H9 (cell line): ENCODE results near the gene ALG12. TPM values are rescaled to one million over a fixed set of nuclear protein-coding genes. Genes with fewer than 3 reads are reported as not detected.

ENCODE experiments used
- DNase-seq: peaks from one replicate; pipeline ENCODE4 v3.0.0-alpha.2; 2017
- H2AFZ ChIP-seq: one replicate; pipeline ENCODE4 v1.6.1; 2013; ENCODE audit warnings: mild to moderate bottlenecking, low read length, control low read depth, moderate library complexity
- H2AK5ac ChIP-seq: 2 replicates; pipeline ENCODE4 v1.6.1; 2013; ENCODE audit warnings: low read length, control low read depth, mixed read lengths; ENCODE audit not compliant: insufficient read length
- H2BK120ac ChIP-seq: one replicate; pipeline ENCODE4 v1.6.1; 2013; ENCODE audit warnings: low read depth, mild to moderate bottlenecking, low read length, control low read depth, inconsistent platforms; ENCODE audit not compliant: poor library complexity, severe bottlenecking
- H2BK12ac ChIP-seq: 2 replicates; pipeline ENCODE4 v1.6.1; 2013; ENCODE audit warnings: low read length, control low read depth, mixed read lengths, low read depth; ENCODE audit not compliant: insufficient read length
- H2BK15ac ChIP-seq: 2 replicates; pipeline ENCODE4 v1.6.1; 2013; ENCODE audit warnings: low read depth, low read length, control low read depth
- H2BK20ac ChIP-seq: one replicate; pipeline ENCODE4 v1.6.1; 2013; ENCODE audit warnings: low read depth, mild to moderate bottlenecking, low read length, control low read depth, inconsistent platforms; ENCODE audit not compliant: poor library complexity, severe bottlenecking
- H2BK5ac ChIP-seq: 2 replicates; pipeline ENCODE4 v1.6.1; 2013; ENCODE audit warnings: low read length, control low read depth, mixed read lengths; ENCODE audit not compliant: insufficient read length
- H3K14ac ChIP-seq: 2 replicates; pipeline ENCODE4 v1.6.1; 2013; ENCODE audit warnings: low read length, control low read depth; ENCODE audit not compliant: insufficient read depth
- H3K18ac ChIP-seq: 2 replicates; pipeline ENCODE4 v1.6.1; 2013; ENCODE audit warnings: low read depth, mild to moderate bottlenecking, mixed read lengths, low read length, control low read depth; ENCODE audit not compliant: insufficient read length
- H3K23ac ChIP-seq: 2 replicates; pipeline ENCODE4 v1.6.1; 2013; ENCODE audit warnings: low read length, control low read depth, mixed read lengths, low read depth; ENCODE audit not compliant: insufficient read length
- H3K23me2 ChIP-seq: 2 replicates; pipeline ENCODE4 v1.6.1; 2013; ENCODE audit warnings: low read depth, mild to moderate bottlenecking, mixed read lengths, low read length, control low read depth; ENCODE audit not compliant: insufficient read length, poor library complexity, severe bottlenecking
- H3K27ac ChIP-seq: 2 replicates; pipeline ENCODE4 v1.5.1; 2013; ENCODE audit warnings: low read length, control low read depth, mixed read lengths, low read depth; ENCODE audit not compliant: insufficient read length
- H3K27me3 ChIP-seq: 2 replicates; pipeline ENCODE4 v1.6.1; 2013; ENCODE audit warnings: low read length, control low read depth, inconsistent platforms; ENCODE audit not compliant: insufficient read depth
- H3K4ac ChIP-seq: 2 replicates; pipeline ENCODE4 v1.6.1; 2013; ENCODE audit warnings: low read depth, mild to moderate bottlenecking, control low read depth, inconsistent platforms, low read length, moderate library complexity
- H3K4me1 ChIP-seq: 2 replicates; pipeline ENCODE4 v1.6.1; 2013; ENCODE audit warnings: low read length, control low read depth, inconsistent platforms; ENCODE audit not compliant: insufficient read depth
- H3K4me2 ChIP-seq: 2 replicates; pipeline ENCODE4 v1.6.1; 2013; ENCODE audit warnings: low read length, control low read depth, mixed read lengths; ENCODE audit not compliant: insufficient read length, insufficient read depth
- H3K56ac ChIP-seq: 2 replicates; pipeline ENCODE4 v1.6.1; 2013; ENCODE audit warnings: low read depth, mild to moderate bottlenecking, mixed read lengths, low read length, control low read depth; ENCODE audit not compliant: insufficient read length
- H3K79me1 ChIP-seq: 2 replicates; pipeline ENCODE4 v1.6.1; 2013; ENCODE audit warnings: low read depth, mild to moderate bottlenecking, moderate library complexity, low read length, control low read depth, inconsistent platforms; ENCODE audit not compliant: insufficient read depth, poor library complexity, severe bottlenecking
- H3K79me2 ChIP-seq: 2 replicates; pipeline ENCODE4 v1.6.1; 2013; ENCODE audit warnings: low read length, control low read depth, inconsistent platforms; ENCODE audit not compliant: insufficient read depth
- H3K9ac ChIP-seq: 2 replicates; pipeline ENCODE4 v1.6.1; 2013; ENCODE audit warnings: low read length, control low read depth, mixed read lengths; ENCODE audit not compliant: insufficient read length; ENCODE audit errors: extremely low read depth
- H3K9me3 ChIP-seq: one replicate; pipeline ENCODE4 v1.6.1; 2013; ENCODE audit warnings: low read depth, low read length, inconsistent platforms; ENCODE audit not compliant: control insufficient read depth
- H3T11ph ChIP-seq: one replicate; pipeline ENCODE4 v1.6.1; 2013; ENCODE audit warnings: mild to moderate bottlenecking, low read length, control low read depth, inconsistent platforms
- H4K20me1 ChIP-seq: one replicate; pipeline ENCODE4 v1.6.1; 2013; ENCODE audit not compliant: control insufficient read depth, insufficient read length, insufficient read depth
- H4K5ac ChIP-seq: 2 replicates; pipeline ENCODE4 v1.6.1; 2013; ENCODE audit warnings: low read depth, mild to moderate bottlenecking, mixed read lengths, low read length, control low read depth; ENCODE audit not compliant: insufficient read length
- H4K8ac ChIP-seq: replicated peaks from 2 replicates; pipeline ENCODE4 v1.6.1; 2013; ENCODE audit warnings: low read length, control low read depth, mixed read lengths, low read depth; ENCODE audit not compliant: insufficient read length
- H4K91ac ChIP-seq: 2 replicates; pipeline ENCODE4 v1.6.1; 2013; ENCODE audit warnings: low read depth, mild to moderate bottlenecking, moderate library complexity, mixed read lengths, low read length, control low read depth; ENCODE audit not compliant: insufficient read length
- H3K27ac Mint-ChIP-seq, 3 experiments: 2 replicates in 2 of 3; 3 replicates in 1 of 3; pipeline ENCODE4 v1.8.0; 2020 to 2021; ENCODE audit warnings: mixed read lengths in 3 of 3, mild to moderate bottlenecking in 1 of 3, moderate library complexity in 1 of 3
- H3K27me3 Mint-ChIP-seq: 2 replicates; pipeline ENCODE4 v1.8.0; 2021; ENCODE audit warnings: low read depth, mild to moderate bottlenecking, moderate library complexity, mixed read lengths
- H3K36me3 Mint-ChIP-seq, 3 experiments: 2 replicates in 2 of 3; 3 replicates in 1 of 3; pipeline ENCODE4 v1.8.0; 2020 to 2021; ENCODE audit warnings: low read depth in 3 of 3, mixed read lengths in 3 of 3; ENCODE audit not compliant: insufficient read depth in 1 of 3
- H3K4me1 Mint-ChIP-seq, 2 experiments: 2 replicates each; pipeline ENCODE4 v1.8.0; 2020; ENCODE audit warnings: mixed read lengths in 2 of 2
- H3K4me3 Mint-ChIP-seq, 2 experiments: 2 replicates in 1 of 2; 3 replicates in 1 of 2; pipeline ENCODE4 v1.8.0; 2020 to 2021; ENCODE audit warnings: mild to moderate bottlenecking in 2 of 2, mixed read lengths in 2 of 2, moderate library complexity in 1 of 2
- H3K9me3 Mint-ChIP-seq, 2 experiments: 2 replicates in 1 of 2; 3 replicates in 1 of 2; pipeline ENCODE4 v1.8.0; 2020; ENCODE audit warnings: mild to moderate bottlenecking in 2 of 2, mixed read lengths in 2 of 2, moderate library complexity in 1 of 2
- CTCF ChIP-seq: fragments of 200-600 bp; sonication (generic); conservative IDR thresholded peaks from 3 replicates; pipeline ENCODE4 v1.8.0; 2021; ENCODE audit warnings: antibody characterized with exemption, mild to moderate bottlenecking
- WGBS: extraction: QIAGEN DNeasy Blood & Tissue Kit; methylation state at CpG from one replicate; pipeline ENCODE4 v1.1.7; 2013; ENCODE audit warnings: missing lambda C conversion rate, low lambda C conversion rate, mixed read lengths; ENCODE audit not compliant: insufficient read length; ENCODE audit errors: extremely low coverage; 5-methylcytosine and 5-hydroxymethylcytosine counted together
- total RNA-seq: library from RNA; stranded (reverse); gene quantifications from 2 replicates; pipeline ENCODE4 v1.2.1, GENCODE V29; 2021

Gene ALG12
- total RNA-seq, 1 experiment from 2014 or later: 19.2 TPM

- no peak overlapping the region for H3T11ph ChIP-seq
- H2AFZ ChIP-seq: no peak overlapping the region
- peak; percentile 26 for DNase-seq
- H3K27ac Mint-ChIP-seq: peak overlapping the region in 2 of 3 experiments; percentile 70 to 90; a peak in 2 of 7 replicates
- no peak overlapping the region for H3K27ac ChIP-seq
- peaks cover 8 to 17% (median 14%) of the 10 kb centered on the region in 3 experiments; a peak in 5 of 7 replicates for H3K36me3 Mint-ChIP-seq
- no peak overlapping the region for H2BK15ac ChIP-seq
- H2AK5ac ChIP-seq: no peak overlapping the region
- peak overlapping the region; percentile 23 for H3K4me2 ChIP-seq
- H2BK12ac ChIP-seq: no peak overlapping the region
- no peak overlapping the region for H3K9ac ChIP-seq
- no peaks in the 10 kb centered on the region for H3K9me3 ChIP-seq
- H3K14ac ChIP-seq: peak overlapping the region; percentile 76
- TF ChIP-seq CTCF: no peak
- H3K4me3 Mint-ChIP-seq: peak overlapping the region; percentile 58 to 76
- no peak overlapping the region for H2BK20ac ChIP-seq
- H3K79me2 ChIP-seq: peaks cover 3% of the 10 kb centered on the region; the same call in 1 of the 2 replicates
- no peak overlapping the region for H2BK120ac ChIP-seq
- H3K9me3 Mint-ChIP-seq: no peaks in the 10 kb centered on the region
- H4K91ac ChIP-seq: peak overlapping the region; percentile 79
- peaks cover 4% of the 10 kb centered on the region for H3K27me3 Mint-ChIP-seq
- H3K4ac ChIP-seq: no peak overlapping the region; the same call in 1 of the 2 replicates
- no peak overlapping the region for H4K5ac ChIP-seq
- peaks cover 6% of the 10 kb centered on the region for H3K79me1 ChIP-seq
- no peaks in the 10 kb centered on the region for H3K27me3 ChIP-seq
- peak overlapping the region; percentile 83 for H3K18ac ChIP-seq
- H4K8ac ChIP-seq: no peak overlapping the region
- no peaks in the 10 kb centered on the region for H3K23me2 ChIP-seq
- H3K4me1 Mint-ChIP-seq: peaks cover 2 to 10% of the 10 kb centered on the region in 2 experiments; a peak in 2 of 4 replicates
- H4K20me1 ChIP-seq: no peaks in the 10 kb centered on the region
- no peak overlapping the region for H2BK5ac ChIP-seq
- H3K4me1 ChIP-seq: no peaks in the 10 kb centered on the region
- no CpG with 5 or more reads among the region's 63 CpGs for WGBS
- no peak overlapping the region for H3K56ac ChIP-seq
- no peak overlapping the region for H3K23ac ChIP-seq
These were observed 44.8 kb upstream of the ALG12 start for GRCh38 chr22:49962751-49963646.
